Activated CD8-positive, alpha-beta memory T cell treated with anti-CD3 and anti-CD28 coated beads for 24 hours (primary cell): ENCODE results near the gene SRSF7.
A peak's percentile ranks its signal among the peaks of the same experiment; 100 is the strongest.
"Not testable (repeated sequence)": the region's sequence is repeated elsewhere in the genome, so short reads cannot be mapped to it uniquely, and the experiment has no call there.

Experiments used
- DNase-seq: peaks from one replicate; pipeline ENCODE4 v3.0.0-alpha.2; 2020

Gene SRSF7

DNA sequence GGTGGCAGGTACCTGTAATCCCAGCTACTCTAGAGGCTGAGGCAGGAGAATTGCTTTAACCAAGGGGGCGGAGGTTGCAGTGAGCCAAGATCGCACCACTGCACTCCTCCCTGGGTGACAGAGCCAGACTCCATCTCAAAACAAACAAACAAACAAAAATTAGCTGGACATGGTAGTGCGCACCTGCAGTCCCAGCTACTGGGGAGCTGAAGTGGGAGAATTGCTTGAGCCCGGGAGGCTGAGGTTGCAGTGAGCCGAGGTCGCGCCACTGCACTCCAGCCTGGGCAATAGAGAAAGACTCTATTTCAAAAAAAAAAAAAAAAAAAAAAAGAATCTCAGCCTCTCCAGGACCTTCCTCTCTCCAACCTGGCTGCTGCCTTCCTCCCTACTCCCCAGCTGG lies 20.1 kb downstream of the SRSF7 start:
- DNase-seq, result no peak

DNA sequence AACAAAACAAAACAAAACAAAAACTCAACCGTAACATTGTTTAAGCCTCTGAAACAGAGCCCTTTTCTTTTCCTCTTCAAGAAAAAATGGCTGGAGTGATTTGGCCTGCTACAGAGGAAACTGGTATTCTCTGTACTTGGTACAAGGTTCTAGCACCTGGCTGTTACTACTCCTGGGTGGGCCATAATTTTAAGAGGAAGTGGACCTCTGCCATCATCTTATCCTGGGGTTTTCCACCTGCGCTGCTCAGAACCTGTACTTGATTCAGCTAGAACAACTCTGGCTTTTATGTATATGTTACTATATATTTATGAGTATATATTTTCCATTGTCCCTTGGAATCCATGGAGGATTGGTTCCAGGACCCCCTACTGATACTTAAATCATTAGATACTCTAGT lies 22.5 kb downstream of the SRSF7 start:
- no peak for DNase-seq

DNA sequence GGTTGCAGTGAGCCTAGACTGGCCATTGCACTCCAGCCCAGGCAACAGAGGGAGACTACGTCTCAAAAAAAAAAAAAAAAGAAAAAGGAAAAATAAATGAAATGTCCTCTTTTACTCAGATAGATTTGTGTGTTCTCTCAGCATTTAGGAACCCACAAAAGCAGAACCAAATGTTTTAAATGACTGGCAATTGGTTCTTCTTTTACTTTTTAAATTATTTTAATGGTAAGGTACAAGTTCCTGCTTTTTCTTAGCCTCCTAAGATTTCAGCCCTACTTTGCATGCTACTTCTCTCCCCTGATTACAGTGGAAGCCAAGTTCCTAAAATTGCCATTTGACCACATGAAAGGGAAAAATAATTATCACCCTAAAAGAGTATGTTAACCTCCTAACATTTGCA lies 23.5 kb downstream of the SRSF7 start:
- DNase-seq, result no peak

DNA sequence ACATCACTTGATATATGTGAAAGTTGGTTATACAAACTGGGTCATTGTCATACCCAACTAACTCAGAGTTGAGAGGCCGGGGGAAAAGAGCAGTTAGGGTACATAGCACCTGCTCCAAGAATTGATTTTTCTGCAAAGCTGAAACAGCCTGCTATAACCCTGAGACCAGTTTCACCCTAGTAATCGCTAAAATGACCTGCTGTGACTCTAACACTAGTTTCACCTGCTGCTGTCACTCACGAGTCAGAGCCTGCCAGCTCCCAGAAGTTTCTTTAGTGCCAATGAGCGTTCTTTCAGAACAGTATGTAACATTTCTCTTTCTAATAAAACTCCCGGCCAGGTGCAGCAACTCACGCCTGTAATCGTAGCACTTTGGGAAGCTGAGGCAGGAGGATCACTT lies 28.0 kb downstream of the SRSF7 start:
- DNase-seq, result no peak

DNA sequence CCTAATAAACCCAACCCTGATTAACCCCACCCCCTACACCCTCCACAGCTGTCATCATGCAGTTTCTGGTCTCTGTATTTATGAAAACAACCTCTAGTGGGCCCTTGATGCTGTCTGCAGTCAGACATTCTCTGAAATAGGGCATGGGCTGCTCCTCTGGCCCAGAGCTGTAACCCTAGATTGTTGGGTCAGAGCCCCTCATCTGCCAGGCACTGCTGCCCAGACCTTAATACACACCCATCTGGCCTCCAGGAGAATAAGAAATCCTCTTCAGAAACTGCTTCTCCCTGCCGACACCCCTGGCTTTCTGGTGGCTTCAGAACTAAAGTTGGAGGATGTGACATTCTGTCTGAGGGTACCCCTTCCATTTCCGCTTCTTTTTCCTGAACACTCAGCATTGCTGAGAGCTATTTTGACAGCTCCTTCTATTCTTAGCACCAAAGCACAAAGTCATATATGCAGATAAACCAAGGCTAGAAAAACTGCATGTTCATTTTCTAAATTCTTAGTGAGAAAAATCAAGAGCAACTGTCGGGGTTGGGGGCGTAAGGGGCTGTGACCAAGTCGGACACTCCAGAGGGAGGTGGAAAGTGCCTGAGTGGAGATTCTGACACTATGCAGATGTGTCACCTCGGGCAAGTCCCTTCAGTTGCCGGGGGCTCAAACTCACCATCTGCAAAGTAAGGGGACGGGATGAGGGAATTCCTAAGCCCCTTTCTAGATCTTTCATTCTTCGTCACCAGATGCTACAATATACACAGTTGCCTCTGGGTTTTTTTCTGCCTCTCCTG lies 28.7 kb downstream of the SRSF7 start:
- peak; percentile 77 for DNase-seq

DNA sequence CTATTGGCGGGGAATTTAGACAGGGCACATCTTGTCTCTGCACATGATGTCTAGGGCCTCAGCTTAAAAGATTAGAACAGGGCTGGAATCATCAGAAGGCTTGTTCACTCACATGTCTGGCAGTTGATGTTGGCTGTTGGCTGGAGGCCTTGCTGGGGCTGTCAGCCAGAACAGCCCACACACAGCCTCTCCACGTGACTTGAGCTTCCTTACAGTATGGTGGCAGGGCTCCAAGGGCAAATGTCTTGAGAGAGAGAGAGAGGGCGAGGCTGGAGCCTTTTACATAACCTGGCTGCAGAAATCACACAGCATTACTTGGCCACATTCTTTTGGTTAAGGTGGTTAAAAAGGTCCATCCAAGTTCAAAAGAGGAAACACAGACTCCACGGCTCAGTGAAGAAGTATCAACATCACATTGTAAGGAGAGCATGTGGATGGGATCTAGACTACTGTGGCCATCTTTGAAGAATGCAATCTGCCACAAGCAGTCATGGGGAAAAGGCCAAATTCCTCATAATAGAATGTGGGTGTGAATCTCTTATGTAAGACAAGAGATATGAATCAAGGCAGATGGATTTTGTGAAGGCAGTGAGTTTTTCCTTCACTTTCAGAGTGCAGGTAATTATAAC lies 30.4 kb downstream of the SRSF7 start:
- no peak for DNase-seq

DNA sequence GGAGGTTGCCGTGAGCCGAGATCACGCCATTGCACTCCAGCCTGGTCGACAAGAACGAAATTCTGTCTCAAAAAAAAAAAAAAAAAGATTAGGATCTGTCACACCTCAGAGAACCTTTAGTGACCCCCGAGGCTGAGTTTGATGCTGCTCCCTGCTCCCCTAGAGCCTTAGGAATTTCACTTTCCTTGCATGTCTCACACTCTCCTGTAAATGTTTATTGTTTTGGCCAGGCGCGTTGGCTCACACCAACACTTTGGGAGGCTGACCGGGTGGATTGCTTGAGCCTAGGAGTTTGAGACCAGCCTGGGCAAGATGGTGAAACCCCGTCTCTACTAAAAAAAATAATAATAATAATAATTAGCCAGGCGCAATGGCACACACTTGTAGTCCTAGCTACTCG lies 31.5 kb downstream of the SRSF7 start:
- no peak for DNase-seq

DNA sequence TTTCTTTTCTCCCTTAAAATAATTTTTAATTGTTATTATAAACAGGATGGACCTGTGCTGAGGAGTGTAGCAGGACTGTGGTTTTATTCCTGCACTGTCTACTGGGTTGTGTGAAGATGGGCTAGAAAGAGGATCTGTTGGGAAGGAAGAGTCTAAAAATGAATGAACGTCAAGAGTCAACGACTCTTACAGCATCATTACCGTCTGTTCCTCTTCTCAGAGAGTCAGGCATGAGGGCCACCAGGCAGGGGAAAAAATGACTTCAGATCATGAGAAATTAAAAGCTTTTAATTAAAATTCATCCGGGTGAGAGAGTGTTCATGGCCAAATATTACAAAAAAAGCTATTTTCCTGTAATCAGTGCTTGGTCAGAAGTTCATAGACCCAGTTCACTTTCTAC lies 32.6 kb downstream of the SRSF7 start:
- no peak for DNase-seq

DNA sequence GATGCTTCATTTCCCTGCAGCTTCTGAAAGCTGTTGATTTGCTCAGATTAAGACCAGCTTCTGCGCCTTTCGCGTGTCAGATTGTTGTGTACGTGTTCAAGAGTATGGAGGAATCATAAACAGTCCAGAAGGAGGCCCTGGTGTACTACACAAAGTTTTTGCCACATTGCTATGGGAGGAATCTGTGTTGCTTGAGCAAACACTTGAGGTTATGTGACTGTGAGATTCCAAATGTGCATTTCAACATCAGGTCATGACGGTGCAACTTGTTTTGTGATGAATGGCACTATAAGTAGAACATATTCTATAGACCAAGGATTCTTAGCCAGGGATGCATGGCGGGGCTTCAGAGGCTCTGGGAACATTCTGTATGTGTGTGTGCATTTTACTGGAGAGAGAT lies 35.0 kb downstream of the SRSF7 start:
- no peak for DNase-seq

DNA sequence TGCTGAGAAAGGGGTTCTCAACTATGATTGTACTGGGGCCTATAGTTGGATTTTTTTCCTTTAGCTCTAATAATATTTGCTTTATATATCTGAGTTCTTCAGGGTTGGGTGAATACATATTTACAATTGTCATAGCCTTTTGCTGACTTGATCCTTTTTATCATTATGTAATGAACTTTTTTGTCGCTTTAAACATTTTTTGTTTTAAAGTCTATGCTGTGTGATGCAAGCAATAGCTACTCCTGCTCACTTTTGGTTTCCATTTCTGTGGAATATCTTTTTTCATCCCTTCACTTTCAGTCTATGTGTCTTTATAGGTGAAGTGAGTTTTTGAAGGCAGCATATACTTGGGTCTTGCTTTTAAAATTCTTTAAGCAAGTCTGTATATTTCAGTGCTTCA lies 36.2 kb downstream of the SRSF7 start:
- DNase-seq, result not testable (repeated sequence)

DNA sequence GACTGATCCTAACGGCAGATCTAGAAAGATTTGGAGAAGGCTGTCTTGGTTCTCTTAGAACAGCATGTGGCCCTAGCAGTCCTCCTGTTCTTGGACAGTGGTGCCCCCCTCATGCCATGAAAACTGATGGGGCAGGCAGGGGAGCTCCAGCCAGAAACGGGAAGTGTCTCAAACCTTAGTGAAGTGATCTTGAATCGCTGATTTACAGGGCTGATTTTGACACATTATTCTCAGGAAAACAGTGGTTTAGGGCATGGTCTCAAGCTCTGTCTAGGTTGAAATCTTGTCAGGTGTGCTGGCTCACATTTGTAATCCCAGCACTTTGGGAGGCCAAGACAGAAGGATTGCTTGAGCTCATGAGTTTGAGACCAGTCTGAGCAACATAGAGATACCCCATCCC lies 37.8 kb downstream of the SRSF7 start:
- no peak for DNase-seq

DNA sequence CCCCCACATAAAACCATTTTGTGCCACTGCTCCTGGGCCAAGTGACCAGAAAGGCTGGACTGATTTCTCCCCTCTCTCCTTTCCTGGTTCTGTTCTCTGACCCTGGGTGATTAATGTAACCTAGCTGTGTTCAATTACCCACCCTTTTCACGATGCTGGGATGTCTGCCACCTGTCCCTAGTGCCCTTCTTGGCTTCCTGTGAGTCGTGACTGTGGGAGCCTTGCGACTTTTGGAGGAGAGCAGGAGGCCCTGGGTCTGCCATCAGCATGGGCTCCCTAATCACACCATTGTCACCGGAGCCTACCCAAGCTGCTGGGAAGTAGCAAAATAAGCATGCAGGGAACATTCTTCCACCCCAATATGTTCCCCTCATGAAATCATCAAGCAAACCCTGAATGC lies 38.3 kb downstream of the SRSF7 start:
- DNase-seq, result no peak

DNA sequence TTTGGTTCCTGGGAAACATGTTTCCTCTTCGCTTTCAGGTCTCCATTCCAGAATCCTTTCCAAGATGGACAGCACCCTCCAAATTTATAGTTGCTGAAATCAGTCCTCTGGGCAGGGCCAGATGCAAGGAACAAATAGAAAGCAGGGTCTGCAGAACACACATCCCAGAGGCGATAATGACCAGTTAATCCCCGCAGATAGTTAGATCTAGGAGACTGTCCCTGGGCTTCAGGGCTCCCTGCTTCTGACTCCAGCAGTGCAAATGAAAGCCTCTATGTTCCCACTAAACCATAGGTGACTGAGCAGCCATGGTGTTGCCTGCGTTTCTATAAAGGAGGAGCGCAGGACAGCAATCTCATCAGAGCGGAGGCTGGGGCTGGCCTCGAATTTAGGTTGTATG lies 38.7 kb downstream of the SRSF7 start:
- no peak for DNase-seq

DNA sequence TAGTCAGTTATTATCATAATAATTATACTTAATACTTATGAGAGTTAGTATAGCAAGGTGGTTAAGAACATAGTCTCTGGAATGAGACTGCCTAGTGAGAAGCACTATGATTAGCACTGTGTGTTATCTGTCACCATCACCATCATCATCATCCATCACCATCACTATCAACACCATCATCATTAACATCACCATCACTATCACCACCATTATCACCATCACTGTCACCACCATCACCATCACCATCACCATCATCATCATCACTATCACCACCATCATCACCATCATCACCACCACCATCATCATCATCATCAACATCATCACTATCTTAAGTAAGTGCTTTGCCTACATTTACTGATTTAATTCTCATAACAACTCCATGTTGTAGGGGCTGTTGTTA lies 39.6 kb downstream of the SRSF7 start:
- no peak for DNase-seq

DNA sequence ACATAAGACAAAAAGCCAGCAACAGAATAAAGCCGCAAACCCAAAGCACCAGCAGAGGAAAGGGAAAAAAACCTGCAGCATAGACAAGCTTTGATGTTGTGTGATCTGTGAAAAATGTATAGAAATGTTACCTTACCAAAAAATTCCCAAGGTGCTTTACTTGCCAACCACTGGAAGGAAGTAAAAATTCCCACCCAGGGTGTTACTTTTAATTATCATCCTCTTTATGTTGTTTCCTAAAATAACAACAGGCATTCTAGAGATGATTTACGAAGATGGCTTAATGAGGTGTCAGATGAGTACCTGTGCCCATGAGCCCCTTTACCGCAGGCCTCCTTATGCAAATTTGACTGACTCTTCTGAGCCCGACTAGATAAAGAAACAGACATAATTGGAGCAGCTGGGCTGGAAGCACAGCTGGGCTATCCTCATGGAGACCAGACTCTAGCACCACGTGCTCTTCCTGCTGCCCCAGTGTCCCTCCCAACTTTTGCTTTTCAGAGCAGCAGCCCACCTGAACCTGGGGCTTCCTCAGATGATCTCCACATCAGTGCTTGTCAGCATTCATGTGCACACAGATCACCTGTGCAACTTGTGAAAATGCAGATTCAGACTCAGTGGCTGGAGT lies 41.5 kb downstream of the SRSF7 start:
- DNase-seq, result peak; percentile 63

DNA sequence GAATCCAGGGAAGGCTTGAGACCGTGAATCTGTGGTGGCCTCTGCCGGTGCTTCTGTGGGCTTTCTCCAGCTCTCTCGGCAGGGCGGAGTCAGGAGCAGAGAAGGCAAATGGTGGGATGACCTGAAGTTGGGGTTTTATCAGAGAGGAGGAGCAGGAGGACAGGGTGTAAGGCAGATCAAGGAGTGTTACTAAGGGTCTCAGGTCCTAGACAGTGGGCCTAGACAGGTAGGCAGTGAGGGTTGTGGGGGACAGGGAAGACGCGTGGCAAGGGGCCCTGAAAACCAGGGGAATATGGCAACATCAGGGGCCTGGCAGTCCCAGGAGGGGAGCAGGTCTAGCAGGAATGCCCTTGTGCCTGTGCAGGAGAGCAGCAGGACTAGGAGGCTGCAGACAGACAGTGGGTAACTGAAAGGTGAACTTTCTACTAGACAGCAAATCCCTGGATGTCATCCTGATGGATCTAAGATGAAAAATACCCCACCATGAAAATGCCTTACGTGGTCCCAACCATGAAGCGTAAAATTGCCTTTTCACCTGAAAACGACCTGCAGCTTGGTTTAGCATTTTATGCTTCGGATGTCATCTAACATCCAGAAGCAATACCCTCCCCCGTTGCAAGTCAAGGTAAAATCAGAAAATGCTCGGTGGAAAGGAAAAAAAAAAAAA lies 42.1 kb downstream of the SRSF7 start:
- no peak for DNase-seq

DNA sequence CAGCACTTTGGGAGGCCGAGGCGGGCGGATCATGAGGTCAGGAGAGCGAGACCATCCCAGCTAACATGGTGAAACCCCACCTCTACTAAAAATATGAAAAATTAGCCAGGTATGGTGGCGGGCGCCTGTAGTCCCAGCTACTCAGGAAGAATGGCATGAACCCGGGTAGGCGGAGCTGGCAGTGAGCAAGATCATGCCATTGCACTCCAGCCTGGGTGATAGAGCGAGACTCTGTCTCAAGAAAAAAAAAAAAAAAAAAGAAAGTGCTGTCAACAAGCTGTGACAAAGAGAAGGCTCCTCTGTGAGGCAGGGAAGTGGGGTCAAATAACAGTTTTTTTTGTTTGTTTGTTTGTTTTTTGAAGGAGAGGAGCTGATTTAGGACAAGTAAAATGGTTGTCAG lies 42.7 kb downstream of the SRSF7 start:
- DNase-seq, result not testable (repeated sequence)

DNA sequence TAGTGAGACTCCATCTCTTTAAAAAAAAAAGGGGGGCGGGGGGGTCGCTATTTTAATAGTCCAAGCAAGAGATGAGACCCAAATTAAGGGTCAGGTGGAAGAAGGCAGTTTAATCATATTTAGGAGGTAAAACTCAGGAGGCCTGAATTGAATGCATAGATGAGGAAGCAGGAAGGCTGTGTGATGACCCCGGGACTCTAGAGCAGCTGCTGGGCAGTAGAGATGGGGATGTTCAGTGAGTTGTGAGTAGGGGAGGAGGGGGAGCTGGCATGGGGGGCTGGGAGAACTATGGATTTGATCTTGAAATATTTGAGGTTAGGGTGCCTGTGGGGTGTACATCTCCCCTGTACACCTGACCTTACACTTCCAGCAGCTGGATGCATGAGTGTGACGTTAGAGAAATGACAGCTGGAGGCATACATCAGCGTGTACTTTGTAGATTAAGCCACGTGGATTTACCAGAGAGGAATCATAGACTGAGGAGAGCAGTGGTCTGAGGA lies 44.3 kb downstream of the SRSF7 start:
- no peak for DNase-seq

DNA sequence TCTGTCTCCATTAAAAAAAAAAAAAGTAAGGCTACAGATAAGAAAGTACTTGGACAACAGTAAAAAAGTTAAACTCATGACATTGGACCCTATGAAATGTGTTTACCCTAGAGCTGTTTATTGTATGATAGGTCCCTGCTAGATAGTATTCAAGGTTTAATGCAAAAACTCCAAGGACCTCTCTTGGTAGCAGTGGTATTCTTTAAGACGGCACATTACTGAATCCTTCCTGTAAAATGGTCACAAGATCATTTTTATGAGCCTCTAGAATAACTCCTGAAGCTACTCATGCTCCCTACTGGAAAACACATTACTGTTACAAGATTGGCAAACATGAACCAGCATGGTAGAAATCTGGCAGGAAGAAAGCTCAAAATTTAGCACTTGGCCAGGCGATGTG lies 46.5 kb downstream of the SRSF7 start:
- DNase-seq, result no peak

DNA sequence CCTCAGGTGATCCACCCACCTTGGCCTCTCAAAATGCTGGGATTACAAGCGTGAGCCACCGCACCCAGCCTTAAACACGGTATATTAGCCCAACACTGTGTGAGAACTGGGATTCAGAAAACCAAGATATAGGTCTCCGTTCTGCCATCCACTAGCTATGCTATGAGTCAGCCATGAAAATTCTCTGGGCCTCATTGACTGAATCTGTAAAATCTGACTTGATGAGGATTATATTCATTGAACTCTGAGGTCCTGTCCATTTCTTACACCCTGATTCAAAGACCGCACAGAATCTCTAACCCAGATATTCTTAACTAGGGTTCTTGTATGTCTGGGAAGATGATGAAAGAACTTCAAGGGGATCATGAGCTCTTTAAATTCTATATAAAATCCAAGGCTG lies 47.8 kb downstream of the SRSF7 start:
- not testable (repeated sequence) for DNase-seq

DNA sequence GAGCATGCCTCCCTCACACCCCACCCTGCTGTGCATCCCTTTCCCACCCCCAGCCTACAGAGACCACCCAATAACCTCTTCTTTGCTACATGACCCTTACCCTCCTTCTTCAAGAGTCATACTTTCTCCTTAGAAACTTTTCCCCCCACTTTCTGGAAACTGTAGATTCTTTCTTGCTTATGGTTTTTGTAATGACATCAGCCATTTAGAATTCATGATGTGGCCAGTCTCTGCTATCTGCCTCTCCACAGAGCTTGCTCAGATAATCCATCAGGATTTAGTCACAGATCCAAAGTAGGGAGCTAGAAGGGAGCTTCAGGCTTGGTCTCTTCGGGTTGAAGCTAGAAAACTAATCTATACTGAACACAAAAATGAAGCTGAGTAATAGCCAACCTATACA lies 48.7 kb downstream of the SRSF7 start:
- no peak for DNase-seq

DNA sequence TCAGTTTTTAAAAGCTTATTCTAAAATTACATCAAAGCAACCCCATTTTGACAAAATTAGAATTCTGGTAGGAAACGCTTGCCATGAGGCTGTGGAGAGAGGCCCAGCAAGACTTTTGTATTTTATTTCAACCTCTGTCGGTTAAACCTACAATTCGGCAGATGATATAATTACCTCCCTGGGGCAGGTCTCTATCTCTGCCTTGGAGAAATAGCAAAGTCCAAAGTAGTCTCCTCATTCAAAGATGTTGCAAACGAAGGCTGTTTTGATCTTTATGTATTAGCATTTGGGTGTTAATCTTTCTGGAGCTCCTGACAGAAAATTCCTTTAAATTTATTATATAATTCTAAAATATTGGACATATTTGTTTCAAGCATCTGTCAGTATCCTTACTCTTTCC lies 49.6 kb downstream of the SRSF7 start:
- no peak for DNase-seq

DNA sequence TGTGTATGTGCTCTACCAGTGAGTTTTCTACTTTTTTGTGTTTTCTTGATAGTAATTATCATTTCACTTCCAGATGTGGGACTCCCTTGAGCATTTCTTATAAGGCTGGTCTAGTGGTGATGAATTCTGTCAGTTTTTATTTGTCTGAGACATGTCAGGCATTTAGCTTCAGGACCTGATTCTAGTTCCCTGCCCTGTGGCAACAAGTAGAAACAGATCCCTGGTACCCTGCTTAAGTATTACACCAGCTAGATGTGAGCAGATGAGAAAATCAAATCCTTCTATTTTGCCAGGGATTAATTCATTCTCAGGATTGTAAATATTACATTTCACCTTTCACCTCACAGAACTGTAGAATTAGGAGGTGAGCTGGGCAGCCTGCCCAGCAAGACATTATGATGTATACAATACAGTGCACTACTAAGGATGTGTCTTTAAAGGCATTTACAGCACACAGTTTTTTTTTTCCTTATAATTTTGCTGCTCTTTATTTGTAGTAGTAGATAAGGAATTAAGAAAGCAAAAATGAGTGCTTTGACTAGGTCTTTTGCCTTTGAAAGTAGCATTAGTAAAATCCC lies 50.2 kb downstream of the SRSF7 start:
- DNase-seq, result no peak
